A673 (cell line): ENCODE measurements around the gene TLE6.
"Not testable (repeated sequence)": the region's sequence is repeated elsewhere in the genome, so short reads cannot be mapped to it uniquely, and the experiment has no call there.

Source experiments
- EZH2 ChIP-seq: fragments of 200-600 bp; sonication (generic); IDR thresholded peaks from 2 replicates; pipeline ENCODE4 v1.6.1; 2017; ENCODE audit warnings: borderline replicate concordance, low read depth, mild to moderate bottlenecking, mixed read lengths, antibody characterized with exemption, low read length; ENCODE audit not compliant: poor library complexity, severe bottlenecking
- TF ChIP-seq, protein P1 (sequence below): fragments of 300-800, 200-600 bp; sonication (generic); conservative IDR thresholded peaks from 2 replicates; pipeline ENCODE4 v1.5.1; 2017; ENCODE audit warnings: low read depth, mild to moderate bottlenecking, antibody characterized with exemption, low read length, moderate library complexity, mixed read lengths

DNA sequence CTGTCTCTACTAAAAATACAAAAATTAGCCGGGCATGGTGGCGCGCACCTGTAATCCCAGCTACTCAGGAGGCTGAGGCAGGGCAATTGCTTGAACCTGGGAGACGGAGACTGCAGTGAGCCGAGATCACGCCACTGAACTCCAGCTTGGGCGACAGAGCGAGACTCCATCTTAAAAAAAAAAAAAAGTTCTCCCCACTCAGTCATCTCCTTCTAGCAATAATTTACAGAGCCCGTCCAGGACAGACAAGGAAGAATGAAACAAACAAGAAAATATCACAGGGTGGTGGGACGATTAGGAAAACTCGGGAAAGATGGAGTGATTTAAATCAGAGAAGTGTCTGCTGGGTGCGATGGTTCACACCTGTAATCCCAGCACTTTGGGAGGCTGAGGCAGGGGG is 13.7 kb upstream of the TLE6 start:
- TF ChIP-seq EZH2, result not testable (repeated sequence)
- TF ChIP-seq, protein P1, sequence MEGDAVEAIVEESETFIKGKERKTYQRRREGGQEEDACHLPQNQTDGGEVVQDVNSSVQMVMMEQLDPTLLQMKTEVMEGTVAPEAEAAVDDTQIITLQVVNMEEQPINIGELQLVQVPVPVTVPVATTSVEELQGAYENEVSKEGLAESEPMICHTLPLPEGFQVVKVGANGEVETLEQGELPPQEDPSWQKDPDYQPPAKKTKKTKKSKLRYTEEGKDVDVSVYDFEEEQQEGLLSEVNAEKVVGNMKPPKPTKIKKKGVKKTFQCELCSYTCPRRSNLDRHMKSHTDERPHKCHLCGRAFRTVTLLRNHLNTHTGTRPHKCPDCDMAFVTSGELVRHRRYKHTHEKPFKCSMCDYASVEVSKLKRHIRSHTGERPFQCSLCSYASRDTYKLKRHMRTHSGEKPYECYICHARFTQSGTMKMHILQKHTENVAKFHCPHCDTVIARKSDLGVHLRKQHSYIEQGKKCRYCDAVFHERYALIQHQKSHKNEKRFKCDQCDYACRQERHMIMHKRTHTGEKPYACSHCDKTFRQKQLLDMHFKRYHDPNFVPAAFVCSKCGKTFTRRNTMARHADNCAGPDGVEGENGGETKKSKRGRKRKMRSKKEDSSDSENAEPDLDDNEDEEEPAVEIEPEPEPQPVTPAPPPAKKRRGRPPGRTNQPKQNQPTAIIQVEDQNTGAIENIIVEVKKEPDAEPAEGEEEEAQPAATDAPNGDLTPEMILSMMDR, result not testable (repeated sequence)
